GM12872 (cell line): Measurements from ENCODE around the gene C9orf152.

Source experiments
- TF ChIP-seq, protein P1 (sequence below): IDR thresholded peaks from 3 replicates; pipeline ENCODE4 v1.5.1; 2011; ENCODE audit warnings: low read depth, mild to moderate bottlenecking, low read length, moderate library complexity; ENCODE audit not compliant: insufficient read depth

Gene C9orf152, protein sequence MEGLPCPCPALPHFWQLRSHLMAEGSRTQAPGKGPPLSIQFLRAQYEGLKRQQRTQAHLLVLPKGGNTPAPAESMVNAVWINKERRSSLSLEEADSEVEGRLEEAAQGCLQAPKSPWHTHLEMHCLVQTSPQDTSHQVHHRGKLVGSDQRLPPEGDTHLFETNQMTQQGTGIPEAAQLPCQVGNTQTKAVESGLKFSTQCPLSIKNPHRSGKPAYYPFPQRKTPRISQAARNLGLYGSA

DNA sequence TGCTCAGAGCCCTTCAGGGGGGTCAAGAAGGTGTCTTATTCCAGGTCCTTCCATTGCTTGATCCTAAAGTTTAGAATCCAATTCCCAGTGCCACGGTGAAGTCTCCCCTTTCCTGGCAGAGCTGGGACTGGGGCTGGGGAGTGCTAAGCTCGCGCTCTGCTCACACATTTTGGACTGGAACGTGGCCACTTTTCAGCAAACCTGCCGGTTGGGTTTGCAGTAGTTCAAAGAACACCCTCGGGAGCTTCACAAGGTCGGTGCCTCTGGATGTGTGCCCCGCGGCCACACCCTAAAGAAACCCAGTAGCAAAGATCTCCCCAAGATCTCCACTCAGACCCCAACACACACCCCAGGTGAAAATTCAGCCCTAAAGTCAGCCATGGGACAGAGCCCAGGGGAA lies at the start of gene C9orf152:
C9orf152 (minus strand) TSS at position 129 of the 400 bp plus-strand sequence. CDS start 580 bp downstream, outside the sequence.
- TF ChIP-seq, protein P1, sequence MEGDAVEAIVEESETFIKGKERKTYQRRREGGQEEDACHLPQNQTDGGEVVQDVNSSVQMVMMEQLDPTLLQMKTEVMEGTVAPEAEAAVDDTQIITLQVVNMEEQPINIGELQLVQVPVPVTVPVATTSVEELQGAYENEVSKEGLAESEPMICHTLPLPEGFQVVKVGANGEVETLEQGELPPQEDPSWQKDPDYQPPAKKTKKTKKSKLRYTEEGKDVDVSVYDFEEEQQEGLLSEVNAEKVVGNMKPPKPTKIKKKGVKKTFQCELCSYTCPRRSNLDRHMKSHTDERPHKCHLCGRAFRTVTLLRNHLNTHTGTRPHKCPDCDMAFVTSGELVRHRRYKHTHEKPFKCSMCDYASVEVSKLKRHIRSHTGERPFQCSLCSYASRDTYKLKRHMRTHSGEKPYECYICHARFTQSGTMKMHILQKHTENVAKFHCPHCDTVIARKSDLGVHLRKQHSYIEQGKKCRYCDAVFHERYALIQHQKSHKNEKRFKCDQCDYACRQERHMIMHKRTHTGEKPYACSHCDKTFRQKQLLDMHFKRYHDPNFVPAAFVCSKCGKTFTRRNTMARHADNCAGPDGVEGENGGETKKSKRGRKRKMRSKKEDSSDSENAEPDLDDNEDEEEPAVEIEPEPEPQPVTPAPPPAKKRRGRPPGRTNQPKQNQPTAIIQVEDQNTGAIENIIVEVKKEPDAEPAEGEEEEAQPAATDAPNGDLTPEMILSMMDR, result no peak

DNA sequence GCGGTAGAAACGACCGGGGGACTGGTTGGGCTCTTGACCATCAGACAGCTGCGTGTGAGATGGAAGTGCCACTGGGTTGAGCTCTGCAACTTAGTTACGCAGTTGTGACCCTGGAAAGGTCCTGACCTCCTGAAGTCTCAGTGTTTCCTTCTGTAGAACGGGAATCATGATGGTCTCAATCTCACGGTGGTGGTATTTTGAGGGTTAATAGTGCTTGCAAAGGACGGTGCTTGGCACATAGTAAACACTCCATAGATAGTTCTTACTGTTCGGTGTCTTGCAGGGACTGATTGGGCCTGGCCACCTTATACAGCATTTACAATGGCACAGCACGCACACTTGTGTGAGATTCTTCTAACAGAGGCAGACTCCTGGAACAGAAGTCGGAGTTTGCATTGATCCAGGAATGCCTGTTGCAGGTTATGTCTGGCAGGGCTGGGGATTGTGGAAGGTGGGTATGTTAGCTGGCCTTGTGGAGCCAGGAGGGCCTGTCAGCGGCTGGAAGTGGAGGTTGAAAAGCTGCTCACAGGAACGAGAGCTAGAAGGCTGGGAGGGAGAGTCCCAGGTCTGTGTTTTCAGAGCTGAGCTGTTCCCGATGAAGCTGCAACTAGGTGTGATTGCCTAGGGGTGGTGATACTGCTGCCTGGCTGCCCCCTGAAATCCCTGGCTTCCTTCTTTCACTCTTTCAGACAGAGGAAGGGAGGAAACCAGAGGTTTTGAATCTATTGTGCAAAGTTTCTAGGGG lies 49.3 kb upstream of the C9orf152 start:
- TF ChIP-seq, protein P1, result no peak

DNA sequence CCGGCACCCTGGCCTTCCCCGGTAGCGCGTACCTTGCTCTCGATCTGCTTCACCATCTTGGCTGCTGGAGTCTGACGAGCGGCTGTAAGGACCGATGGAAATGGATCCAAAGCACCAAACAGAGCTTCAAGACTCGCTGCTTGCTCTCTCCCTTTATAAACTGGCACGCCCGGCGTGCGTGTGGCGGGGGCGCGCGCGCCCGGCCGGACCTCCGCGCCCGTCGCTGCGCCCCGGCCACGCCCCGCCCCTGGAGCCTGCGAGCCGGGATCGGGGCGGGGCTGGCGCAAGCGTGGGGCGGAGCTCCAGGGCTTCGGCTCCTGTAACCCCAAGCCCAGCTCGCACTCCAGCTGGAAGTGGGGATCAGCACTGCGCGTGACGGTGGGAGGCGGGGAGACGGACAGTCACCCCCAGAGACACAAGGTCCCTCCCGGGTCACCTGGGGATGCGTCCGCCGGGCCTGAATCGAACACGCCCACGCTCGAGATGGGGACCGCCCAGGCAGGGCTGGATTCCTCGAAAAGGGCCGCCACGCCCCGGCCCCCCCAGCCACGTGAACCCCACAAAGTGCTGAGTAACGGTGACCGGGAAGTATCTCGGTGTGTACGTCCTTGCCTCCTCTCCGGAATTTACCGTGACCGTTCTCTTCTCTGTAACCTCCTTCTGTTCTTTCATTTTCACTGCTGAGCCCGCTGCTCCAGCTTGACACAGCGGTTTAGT lies 48.6 kb upstream of the C9orf152 start, which contains the start of gene TXN:
TXN (minus strand) TSS at position 128 of the 717 bp plus-strand sequence; CDS start at position 56, 72 bp downstream.
- TF ChIP-seq, protein P1, result no peak

DNA sequence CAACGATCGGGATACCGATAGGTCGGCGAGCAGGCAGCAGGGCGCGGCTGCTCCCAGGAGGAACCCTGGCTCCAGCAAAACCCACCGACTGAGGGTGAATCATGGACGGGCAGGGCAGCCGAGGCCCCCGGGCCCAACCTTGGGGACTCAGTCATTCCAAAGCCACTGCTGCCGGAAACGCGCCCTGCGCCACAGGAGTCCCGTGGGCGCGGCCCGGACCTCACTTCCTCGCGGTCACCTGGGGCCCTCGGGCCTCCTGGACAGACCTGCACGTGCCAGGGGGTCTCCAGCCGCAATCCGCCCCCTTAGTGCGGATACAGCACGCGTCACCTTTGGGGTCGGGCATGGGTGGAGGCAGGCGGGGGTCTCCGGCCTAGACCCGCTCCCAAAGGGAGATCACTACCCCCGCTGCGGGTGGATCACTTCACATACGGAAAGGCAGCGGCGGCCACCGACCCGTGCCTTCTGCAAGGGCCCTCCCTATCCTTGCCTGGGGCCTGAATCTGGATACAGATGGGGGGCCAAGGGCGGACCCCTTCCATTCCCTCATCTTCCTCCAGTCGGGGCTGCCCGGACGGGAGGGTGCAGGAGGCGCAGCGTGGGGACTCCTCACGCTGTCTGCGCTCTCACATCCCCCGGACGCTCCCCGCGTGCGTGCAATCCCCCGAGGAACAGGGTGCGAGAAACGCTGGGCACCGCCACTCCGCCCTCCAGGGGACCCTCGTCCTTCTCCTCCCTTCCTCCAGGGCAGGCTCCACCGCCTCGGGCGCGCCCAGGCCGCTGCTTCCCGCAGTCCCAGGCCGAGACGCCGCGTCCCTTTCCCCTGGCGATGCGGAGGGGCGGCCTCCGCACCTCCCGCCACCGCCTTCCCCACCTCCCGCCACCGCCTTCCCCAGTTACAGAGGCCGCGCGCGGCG lies 47.8 kb upstream of the C9orf152 start:
- TF ChIP-seq, protein P1, result no peak

DNA sequence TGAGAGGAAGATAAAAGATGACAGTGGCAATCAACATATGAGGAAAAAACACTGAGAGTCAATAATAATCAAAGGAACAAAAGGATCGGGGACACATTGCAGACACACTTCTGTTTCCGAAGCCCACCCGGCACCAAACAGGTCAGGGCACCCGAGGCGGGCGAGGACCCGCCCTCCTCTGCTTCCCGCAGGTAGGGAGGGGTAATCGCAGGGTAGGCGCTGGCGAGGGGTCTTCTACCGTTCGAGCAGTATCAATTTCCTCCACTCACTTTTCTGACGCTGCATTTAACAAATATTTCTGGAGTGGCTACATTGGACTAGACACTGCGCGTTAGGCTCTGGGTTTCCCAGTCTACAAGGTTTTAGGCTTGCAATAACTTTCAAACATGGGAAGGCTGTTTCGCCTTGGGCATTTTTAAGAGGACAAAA lies 47.1 kb upstream of the C9orf152 start:
- TF ChIP-seq, protein P1, result no peak

DNA sequence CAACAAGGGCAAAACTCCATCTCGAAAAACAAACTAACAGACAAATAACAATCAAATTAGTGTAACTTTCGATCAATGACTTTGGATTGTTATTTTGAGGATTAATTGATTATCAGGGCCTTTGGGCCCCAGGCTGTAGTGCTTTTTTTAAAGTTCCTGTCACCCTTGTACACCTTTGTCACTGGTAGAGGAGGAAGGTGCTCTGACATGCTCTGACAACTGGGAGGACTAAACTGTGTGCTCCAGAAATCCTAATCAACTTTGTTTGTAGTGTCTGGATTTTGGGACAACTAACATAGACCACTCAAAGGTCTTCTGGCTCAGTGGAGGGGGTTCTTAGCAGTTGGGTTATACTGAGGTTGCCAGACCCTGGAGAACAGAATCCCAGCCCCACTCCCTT lies 46.5 kb upstream of the C9orf152 start:
- TF ChIP-seq, protein P1, result no peak
